Upper lobe of left lung (tissue), 4 donors: Measurements from ENCODE around the gene SENP6.

Experiments
- POLR2A ChIP-seq, 4 donors: fragments of 450-650 bp; IDR thresholded peaks; one replicate each; pipeline ENCODE4 v1.5.1; 2016 to 2017; ENCODE audit warnings: antibody characterized with exemption in 4 of 4, mild to moderate bottlenecking in 2 of 4
- TF ChIP-seq, protein P1 (sequence below), 6 experiments: fragments of 450-650 bp in 4 of 6; fragments of 200-600 bp in 2 of 6; sonication (generic) in 2 of 6; IDR thresholded peaks; one replicate each; pipeline ENCODE4 v1.5.1; 2016 to 2019; ENCODE audit warnings: antibody characterized with exemption in 6 of 6

DNA sequence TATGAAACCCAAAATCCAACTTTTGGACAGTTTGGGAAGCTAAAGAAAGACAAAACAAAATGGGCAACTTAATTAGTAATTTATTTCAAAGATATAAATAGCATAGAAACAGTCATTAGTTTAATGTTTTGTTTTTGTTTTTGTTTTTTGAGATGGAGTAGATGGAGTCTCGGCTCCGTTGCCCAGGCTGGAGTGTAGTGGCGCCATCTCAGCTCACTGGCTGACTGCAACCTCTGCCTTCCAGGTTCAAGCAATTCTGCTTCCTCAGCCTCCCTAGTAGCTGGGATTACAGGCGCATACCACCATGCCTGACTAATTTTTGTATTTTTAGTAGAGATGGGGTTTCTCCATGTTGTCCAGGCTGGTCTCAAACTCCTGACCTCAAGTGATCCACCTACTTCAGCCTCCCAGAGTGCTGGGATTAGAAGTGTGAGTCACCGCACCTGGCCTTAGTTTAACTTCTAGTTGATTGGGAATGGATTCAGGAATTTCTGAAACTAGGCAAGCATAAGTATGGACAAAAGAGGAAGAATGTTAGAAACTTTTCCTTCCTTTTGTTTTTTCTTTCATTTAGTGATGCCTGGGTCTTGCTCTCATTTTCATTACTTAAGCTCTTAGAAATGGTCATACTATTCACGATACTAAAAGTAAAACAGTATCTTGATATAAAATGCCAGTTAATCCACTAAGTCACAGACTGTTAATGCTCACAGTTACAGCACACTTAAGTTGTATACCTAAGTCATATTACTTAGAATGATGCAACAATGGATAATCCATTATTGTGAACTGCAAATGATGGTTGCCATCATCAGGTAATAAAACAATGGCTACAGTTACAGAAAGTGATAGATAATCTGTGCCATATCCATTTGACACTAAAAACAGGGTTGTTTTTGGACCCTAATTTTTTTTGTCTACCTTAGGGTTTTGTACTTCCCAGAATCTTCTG, 8.2 kb downstream of the SENP6 start:
- TF ChIP-seq, protein P1, sequence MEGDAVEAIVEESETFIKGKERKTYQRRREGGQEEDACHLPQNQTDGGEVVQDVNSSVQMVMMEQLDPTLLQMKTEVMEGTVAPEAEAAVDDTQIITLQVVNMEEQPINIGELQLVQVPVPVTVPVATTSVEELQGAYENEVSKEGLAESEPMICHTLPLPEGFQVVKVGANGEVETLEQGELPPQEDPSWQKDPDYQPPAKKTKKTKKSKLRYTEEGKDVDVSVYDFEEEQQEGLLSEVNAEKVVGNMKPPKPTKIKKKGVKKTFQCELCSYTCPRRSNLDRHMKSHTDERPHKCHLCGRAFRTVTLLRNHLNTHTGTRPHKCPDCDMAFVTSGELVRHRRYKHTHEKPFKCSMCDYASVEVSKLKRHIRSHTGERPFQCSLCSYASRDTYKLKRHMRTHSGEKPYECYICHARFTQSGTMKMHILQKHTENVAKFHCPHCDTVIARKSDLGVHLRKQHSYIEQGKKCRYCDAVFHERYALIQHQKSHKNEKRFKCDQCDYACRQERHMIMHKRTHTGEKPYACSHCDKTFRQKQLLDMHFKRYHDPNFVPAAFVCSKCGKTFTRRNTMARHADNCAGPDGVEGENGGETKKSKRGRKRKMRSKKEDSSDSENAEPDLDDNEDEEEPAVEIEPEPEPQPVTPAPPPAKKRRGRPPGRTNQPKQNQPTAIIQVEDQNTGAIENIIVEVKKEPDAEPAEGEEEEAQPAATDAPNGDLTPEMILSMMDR (IDR thresholded peaks at IDR 0.05): no peak
- TF ChIP-seq POLR2A (IDR thresholded peaks at IDR 0.05): no peak
